K562 (cell line): ENCODE results near the gene DPF1. TPM values are rescaled to one million over a fixed set of nuclear protein-coding genes. Genes with fewer than 3 reads are reported as not detected.
A peak's percentile ranks its signal among the peaks of the same experiment; 100 is the strongest.

Source experiments
- ATAC-seq: fragments of 200-7000 bp; cut with Tn5 transposase; 3 replicates; pipeline ENCODE4 v1.9.1; 2020; ENCODE audit warnings: moderate library complexity
- BruUV-seq: library from RNA; stranded (reverse); fragments of 400-500 nt; replicated peaks from 2 replicates; lab custom pipeline; 2021; lab: Mats Ljungman, UMichigan
- CTCF ChIA-PET: fragments of 300-600 bp; formaldehyde crosslinking; extraction: SDS; loops from one replicate; lab custom pipeline; 2021; ENCODE audit warnings: low intra/inter-chr PET ratio; lab: Yijun Ruan, JAX
- POLR2A ChIA-PET: fragments of 300-600, 350-650 bp; sonication (Branson Sonifier 250); formaldehyde crosslinking; extraction: SDS; loops from one replicate; lab custom pipeline; 2021; ENCODE audit warnings: antibody characterized with exemption, inconsistent platforms; lab: Yijun Ruan, JAX
- DNase-seq, 4 experiments: peaks; one replicate each; pipeline versions ENCODE4 v3.0.0 to v3.0.0-alpha.2; 2011 to 2018; ENCODE audit warnings: low spot score in 3 of 4, mixed read lengths in 3 of 4; ENCODE audit errors: extremely low read depth in 1 of 4
- FAIRE-seq: peaks from 2 replicates; lab custom pipeline; 2011; peaks lifted over from hg19 to GRCh38; lab: Jason Lieb, UNC
- H2AFZ ChIP-seq: 2 replicates; pipeline ENCODE4 v1.6.0; 2011; ENCODE audit warnings: low read depth, low read length, control low read depth, inconsistent platforms
- H3K27ac ChIP-seq: fragments of 200-600 bp; 3 replicates; pipeline ENCODE4 v1.8.0; 2011; ENCODE audit warnings: low read depth, mild to moderate bottlenecking, control low read depth, inconsistent platforms, low read length, moderate library complexity, mixed read lengths; ENCODE audit errors: extremely low read depth
- H3K27me3 ChIP-seq, 2 experiments: fragments of 300-600 bp in 1 of 2; 2 replicates in 1 of 2; 3 replicates in 1 of 2; pipeline versions ENCODE4 v1.6.0 to v1.8.0; 2011; ENCODE audit warnings: inconsistent platforms in 2 of 2, low read length in 2 of 2, mild to moderate bottlenecking in 1 of 2, mixed read lengths in 1 of 2, moderate library complexity in 1 of 2; ENCODE audit not compliant: control insufficient read depth in 2 of 2, insufficient read depth in 2 of 2
- H3K36me3 ChIP-seq: fragments of 300-600 bp; 3 replicates; pipeline ENCODE4 v1.8.0; 2011; ENCODE audit warnings: mild to moderate bottlenecking, low read length, inconsistent platforms; ENCODE audit not compliant: control insufficient read depth, insufficient read depth
- H3K4me1 ChIP-seq, 2 experiments: fragments of 200-600 bp in 1 of 2; replicated peaks in 1 of 2; 2 replicates in 1 of 2; 3 replicates in 1 of 2; pipeline versions ENCODE4 v1.5.1 to v1.8.0; 2011; ENCODE audit warnings: inconsistent platforms in 2 of 2, low read length in 2 of 2, mild to moderate bottlenecking in 1 of 2, mixed read lengths in 1 of 2, moderate library complexity in 1 of 2; ENCODE audit not compliant: control insufficient read depth in 2 of 2, insufficient read depth in 2 of 2
- H3K4me2 ChIP-seq: 2 replicates; pipeline ENCODE4 v1.6.1; 2011; ENCODE audit warnings: low read length, control low read depth, inconsistent platforms, mixed read lengths; ENCODE audit not compliant: insufficient read depth
- H3K4me3 ChIP-seq: fragments of 200-600 bp; sonication (generic), shearing (Covaris generic); 2 replicates; pipeline ENCODE4 v1.5.1; 2016; ENCODE audit warnings: control low read depth, inconsistent platforms
- H3K79me2 ChIP-seq: fragments of 200-600 bp; 3 replicates; pipeline ENCODE4 v1.8.0; 2011; ENCODE audit warnings: low read length, inconsistent platforms; ENCODE audit not compliant: control insufficient read depth, insufficient read depth
- H3K9ac ChIP-seq, 2 experiments: 2 replicates each; pipeline versions ENCODE4 v1.6.0 to v1.6.1; 2011; ENCODE audit warnings: low read depth in 2 of 2, low read length in 2 of 2, control low read depth in 1 of 2, inconsistent platforms in 1 of 2, mild to moderate bottlenecking in 1 of 2, mixed read lengths in 1 of 2; ENCODE audit not compliant: insufficient read depth in 1 of 2
- H3K9me1 ChIP-seq: one replicate; pipeline ENCODE4 v1.6.0; 2011; ENCODE audit warnings: inconsistent platforms, mild to moderate bottlenecking, low read length, moderate library complexity; ENCODE audit not compliant: control insufficient read depth, insufficient read depth
- H3K9me3 ChIP-seq: replicated peaks from 2 replicates; pipeline ENCODE4 v1.5.1; 2011; ENCODE audit warnings: low read depth, low read length, inconsistent platforms; ENCODE audit not compliant: control insufficient read depth, insufficient read depth
- H4K20me1 ChIP-seq: replicated peaks from 2 replicates; pipeline ENCODE4 v1.6.1; 2011; ENCODE audit warnings: low read length, inconsistent platforms, mixed read lengths; ENCODE audit not compliant: control insufficient read depth, insufficient read depth
- C11orf30 ChIP-seq: fragments of 450-650 bp; IDR thresholded peaks from 2 replicates; pipeline ENCODE4 v1.6.1; 2016; ENCODE audit warnings: low read depth, mild to moderate bottlenecking
- HMBOX1 ChIP-seq: sonication (generic); IDR thresholded peaks from 2 replicates; pipeline ENCODE4 v1.6.1; 2016
- THAP12 ChIP-seq: fragments of 250-450 bp; sonication (Bioruptor Pico); IDR thresholded peaks from 2 replicates; pipeline ENCODE4 v1.9.0; 2021; ENCODE audit warnings: mild to moderate bottlenecking, inconsistent platforms
- ZNF316 ChIP-seq: fragments of 450-650 bp; IDR thresholded peaks from 2 replicates; pipeline ENCODE4 v1.6.1; 2016
- ZNF77 ChIP-seq: fragments of 250-450 bp; sonication (Bioruptor Pico); IDR thresholded peaks from 2 replicates; pipeline ENCODE4 v1.5.0; 2020
- WGBS: fragments of 100-300 bp; shearing (Covaris generic); methylation state at CpG from one replicate; pipeline ENCODE4 v1.1.6; 2016; ENCODE audit warnings: low coverage, mixed read lengths; ENCODE audit not compliant: insufficient coverage; ENCODE audit errors: missing lambda C conversion rate; 5-methylcytosine and 5-hydroxymethylcytosine counted together
- in situ Hi-C: fragments of 300-500 bp; cut with MboI; formaldehyde crosslinking; loops from 4 replicates; pipeline ENCODE4 v1.15.0; 2018; ENCODE audit warnings: inconsistent platforms, mixed read lengths
- intact Hi-C: fragments of 100-400 bp; cut with micrococcal nuclease; formaldehyde crosslinking; loops from 2 replicates; pipeline ENCODE4 v1.14.2; 2022
- polyA plus RNA-seq, 8 experiments: library from polyadenylated mRNA; depleted of rRNA in 4 of 8; stranded (reverse) in 5 of 8; unstranded in 3 of 8; fragments of >200 nt; fragmentation: Nextera tagmentation in 2 of 8; fragmentation: Illumina TruSeq in 1 of 8; extraction: Ambion mirVana in 2 of 8; extraction: Trizol in 1 of 8; gene quantifications; 2 replicates each; pipeline versions ENCODE4 v1.2.1 to v1.2.3, GENCODE V29; 2011 to 2014; ENCODE audit warnings: inconsistent platforms in 1 of 8, missing spikeins in 1 of 8
- total RNA-seq, 7 experiments: library from RNA; depleted of rRNA in 6 of 7; stranded (reverse); fragments of >200 nt in 6 of 7; fragmentation: Illumina TruSeq in 2 of 7; extraction: Trizol in 2 of 7; gene quantifications; 2 replicates each; pipeline versions ENCODE4 v1.2.1 to v1.2.3, GENCODE V29; 2011 to 2021; ENCODE audit warnings: low replicate concordance in 1 of 7

The DPF1 gene
- total and polyA plus RNA-seq, 9 of the 15 experiments (the other 6 are each of a cell fraction or from before 2014, with no cell fraction given) = 0.10 to 5.7 (median 3.1) TPM

- Histone ChIP-seq H2AFZ (peak overlapping the region; percentile 72), H3K4me3 (no peak overlapping the region), H3K27me3 (no peaks in the 10 kb centered on the region), H3K9me3 (no peaks in the 10 kb centered on the region), H3K4me2 (no peak overlapping the region), H3K9me1 (no peaks in the 10 kb centered on the region), H4K20me1 (no peaks in the 10 kb centered on the region), H3K9ac (peak overlapping the region in 1 of 2 experiments; percentile 21; a peak in 1 of 4 replicates), H3K4me1 (peaks cover 37 to 48% of the 10 kb centered on the region in 2 experiments), H3K36me3 (no peaks in the 10 kb centered on the region), H3K27ac (no peak overlapping the region; the same call in 1 of the 3 replicates), H3K79me2 (no peaks in the 10 kb centered on the region)
- no peak for DNase-seq
- no TSS peak for BruUV-seq
- in situ Hi-C loops = no loop called here
- POLR2A ChIA-PET = interaction anchor here (0.7 to 1.7 kb wide), 3 partner anchors 11 to 17 kb away, joined by 4 to 5 read pairs (median 4); no protein-coding TSS in a partner anchor
- peak; percentile 57; the same call in 1 of the 2 replicates for TF ChIP-seq C11orf30
- 0 out of 2 replicates have a peak, but pooled peaks have one; percentile 12 for TF ChIP-seq HMBOX1
- no peak for TF ChIP-seq THAP12
- peak; percentile 73 for TF ChIP-seq ZNF316
- no peak for TF ChIP-seq ZNF77 (CRISPR knock-in tag)
- WGBS = 80% methylated on average over 10 of the region's 14 CpGs
- ATAC-seq = no peak
- FAIRE-seq = no peak
- intact Hi-C loops = no loop called here
- CTCF ChIA-PET = no interaction called here
These were observed 41.3 kb upstream of the DPF1 start for GRCh38 chr19:38265213-38265861.
